ENCODE data around the gene STMN3.

- TF ChIP-seq ZNF274 (IDR thresholded peaks at IDR 0.05; ENCODE audit: low read depth, low read length) (no peak), YY1 (IDR thresholded peaks at IDR 0.05; ENCODE audit: insufficient read depth, insufficient read length) (no peak)
These were observed 34.8 kb downstream of the STMN3 start for GRCh38 chr20:63618291-63618980.

Measured in NT2/D1 (cell line).